Coronary artery (tissue), 2 donors: ENCODE measurements around the gene BIRC5.
A peak's percentile ranks its signal among the peaks of the same experiment; 100 is the strongest.

Experiments
- DNase-seq: peaks from one replicate; pipeline ENCODE4 v3.0.0-alpha.2; 2017; ENCODE audit warnings: low spot score
- H3K27ac ChIP-seq, 2 donors: fragments of 200-600 bp; sonication (generic); one replicate each; pipeline ENCODE4 v1.5.1; 2016 to 2019
- H3K4me3 ChIP-seq: fragments of 200-600 bp; sonication (generic); 2 replicates; pipeline ENCODE4 v1.5.1; 2016; ENCODE audit warnings: mild to moderate bottlenecking, moderate library complexity
- TF ChIP-seq, protein P1 (sequence below): fragments of 200-600 bp; sonication (generic); IDR thresholded peaks from one replicate; pipeline ENCODE4 v1.5.1; 2019; ENCODE audit warnings: antibody characterized with exemption

Gene BIRC5

DNA sequence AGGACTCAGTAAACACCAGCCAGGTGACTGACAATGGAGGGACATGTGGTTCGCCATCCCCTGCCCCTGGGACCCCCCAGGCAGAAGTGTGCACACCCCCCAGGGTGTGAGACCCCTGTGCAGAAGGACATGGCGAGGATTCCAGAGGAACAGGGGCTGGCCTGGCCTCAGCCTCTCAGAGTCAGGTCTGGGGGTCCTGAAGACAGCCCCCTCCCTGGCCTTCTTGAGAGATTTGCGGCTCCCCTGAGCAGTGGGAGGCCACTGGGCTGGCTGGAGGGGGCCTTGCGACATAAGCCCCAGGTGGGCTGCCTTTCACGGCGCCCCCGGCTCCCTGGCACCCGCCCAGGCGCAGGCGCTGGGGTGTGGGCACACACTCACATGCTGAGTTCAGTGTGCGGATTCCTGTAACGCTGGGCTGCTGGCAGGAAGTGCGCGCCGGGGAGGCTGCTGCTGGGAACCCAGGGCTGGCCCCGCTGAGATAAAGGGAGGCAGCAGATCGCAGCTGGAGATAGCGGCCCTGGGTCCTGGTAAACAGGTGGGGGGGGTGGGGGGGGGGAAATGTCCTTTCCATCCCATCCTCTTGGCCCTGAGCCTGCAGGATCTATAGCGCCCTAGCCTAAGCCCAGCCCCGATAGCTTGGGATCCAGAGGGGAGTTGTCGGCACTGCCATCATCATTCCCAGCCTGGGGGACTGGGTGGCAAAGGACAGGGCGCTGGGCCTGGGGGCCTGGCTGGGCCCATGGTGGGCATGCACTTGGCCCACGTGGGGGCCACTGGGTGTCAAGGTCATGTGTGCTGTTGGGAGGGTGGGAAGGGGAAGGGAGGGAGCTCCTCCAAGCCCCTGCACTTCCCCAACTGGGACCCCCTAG is 44.5 kb downstream of the BIRC5 start:
- peak overlapping the region in 1 of 2 donors; percentile 20 for H3K27ac ChIP-seq
- H3K4me3 ChIP-seq, result no peak overlapping the region
- DNase-seq, result no peak
- TF ChIP-seq, protein P1, sequence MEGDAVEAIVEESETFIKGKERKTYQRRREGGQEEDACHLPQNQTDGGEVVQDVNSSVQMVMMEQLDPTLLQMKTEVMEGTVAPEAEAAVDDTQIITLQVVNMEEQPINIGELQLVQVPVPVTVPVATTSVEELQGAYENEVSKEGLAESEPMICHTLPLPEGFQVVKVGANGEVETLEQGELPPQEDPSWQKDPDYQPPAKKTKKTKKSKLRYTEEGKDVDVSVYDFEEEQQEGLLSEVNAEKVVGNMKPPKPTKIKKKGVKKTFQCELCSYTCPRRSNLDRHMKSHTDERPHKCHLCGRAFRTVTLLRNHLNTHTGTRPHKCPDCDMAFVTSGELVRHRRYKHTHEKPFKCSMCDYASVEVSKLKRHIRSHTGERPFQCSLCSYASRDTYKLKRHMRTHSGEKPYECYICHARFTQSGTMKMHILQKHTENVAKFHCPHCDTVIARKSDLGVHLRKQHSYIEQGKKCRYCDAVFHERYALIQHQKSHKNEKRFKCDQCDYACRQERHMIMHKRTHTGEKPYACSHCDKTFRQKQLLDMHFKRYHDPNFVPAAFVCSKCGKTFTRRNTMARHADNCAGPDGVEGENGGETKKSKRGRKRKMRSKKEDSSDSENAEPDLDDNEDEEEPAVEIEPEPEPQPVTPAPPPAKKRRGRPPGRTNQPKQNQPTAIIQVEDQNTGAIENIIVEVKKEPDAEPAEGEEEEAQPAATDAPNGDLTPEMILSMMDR, result no peak

DNA sequence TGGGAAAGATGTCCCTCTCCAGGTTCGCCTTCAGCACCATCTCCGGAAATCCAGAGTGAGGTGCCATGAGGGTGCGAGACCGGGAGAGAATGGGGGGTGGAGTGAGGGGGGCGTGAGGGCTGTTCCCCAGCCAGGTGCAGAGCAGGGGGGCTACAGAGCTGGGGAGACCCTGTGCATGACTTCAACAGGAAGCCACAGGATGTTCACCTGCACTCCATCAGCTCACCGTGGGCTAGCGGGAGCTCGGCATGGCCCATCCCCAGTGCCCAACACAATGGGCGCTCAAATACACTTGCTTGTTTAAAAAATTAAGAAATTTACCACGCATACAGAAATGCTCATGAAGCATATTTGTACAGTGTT is 45.1 kb downstream of the BIRC5 start:
- no peak for DNase-seq
- Histone ChIP-seq H3K4me3 (no peak overlapping the region), H3K27ac (no peak overlapping the region)
- TF ChIP-seq, protein P1, result no peak

DNA sequence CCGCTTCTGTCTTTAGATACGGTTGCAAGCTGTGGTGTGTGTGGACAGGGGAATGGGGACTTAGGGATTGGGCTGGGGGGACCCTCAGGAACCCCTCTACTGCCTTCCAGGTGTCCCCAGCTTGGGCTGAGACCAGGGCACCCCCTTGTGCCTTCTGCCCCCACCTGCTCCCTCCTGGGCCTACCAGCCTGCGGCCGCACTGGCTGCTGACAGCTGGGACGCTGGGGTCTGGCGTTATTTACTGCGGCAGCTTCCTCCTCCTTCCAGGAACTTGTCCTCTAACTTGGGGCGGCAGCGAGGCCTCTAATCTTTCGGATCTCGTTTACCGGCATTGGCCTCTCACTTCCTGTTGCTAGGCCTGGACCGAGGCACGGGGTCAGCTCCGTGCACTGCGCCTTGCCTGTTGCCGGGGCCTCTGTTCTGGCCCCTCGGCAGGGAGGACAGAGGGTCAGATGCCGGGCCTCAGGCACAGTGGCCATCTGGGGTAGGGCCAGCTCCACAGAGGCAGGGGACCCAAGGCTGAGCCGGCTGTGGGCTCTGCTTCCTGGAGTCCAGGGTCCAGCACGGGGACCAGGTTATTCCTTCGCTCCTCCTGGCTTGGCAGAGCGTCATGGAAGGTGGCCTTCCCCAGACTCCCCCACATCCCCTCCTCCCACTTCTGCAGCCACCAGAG is 49.1 kb downstream of the BIRC5 start:
- TF ChIP-seq, protein P1, result no peak
- H3K4me3 ChIP-seq, result no peak overlapping the region
- peak overlapping the region in 1 of 2 donors; percentile 57 for H3K27ac ChIP-seq
- DNase-seq, result no peak

DNA sequence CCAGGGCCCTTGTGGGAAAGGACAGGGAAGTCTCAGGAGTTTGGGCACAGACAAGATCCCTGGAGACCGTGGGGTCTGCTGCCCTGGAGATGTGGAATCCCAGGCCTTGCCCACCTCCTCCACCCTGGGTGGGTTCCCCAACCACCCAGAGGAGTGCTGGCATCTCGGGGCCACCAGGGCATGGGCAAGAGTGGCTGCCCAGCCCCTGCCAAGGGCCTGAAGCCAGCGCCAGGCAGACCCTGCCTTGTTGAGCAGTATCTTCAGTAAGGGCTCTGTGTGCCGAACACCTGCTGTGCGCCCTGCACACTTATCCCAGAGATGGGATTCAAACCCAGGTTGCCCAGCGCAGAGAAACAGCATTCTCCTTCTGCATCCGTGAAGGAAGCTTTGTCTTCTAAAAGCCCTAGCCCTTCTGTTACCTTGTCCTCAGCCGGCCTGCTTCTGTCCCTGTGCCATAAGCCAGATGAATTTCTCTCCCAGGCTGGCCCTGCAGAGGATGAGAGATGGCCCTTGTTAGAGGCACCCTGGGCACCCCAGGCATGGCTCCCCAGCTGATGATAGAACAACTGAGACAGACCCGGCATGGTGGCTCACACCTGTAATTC is 49.8 kb downstream of the BIRC5 start:
- Histone ChIP-seq H3K27ac (peak overlapping the region in 1 of 2 donors; percentile 57), H3K4me3 (no peak overlapping the region)
- no peak for DNase-seq
- TF ChIP-seq, protein P1, result no peak

DNA sequence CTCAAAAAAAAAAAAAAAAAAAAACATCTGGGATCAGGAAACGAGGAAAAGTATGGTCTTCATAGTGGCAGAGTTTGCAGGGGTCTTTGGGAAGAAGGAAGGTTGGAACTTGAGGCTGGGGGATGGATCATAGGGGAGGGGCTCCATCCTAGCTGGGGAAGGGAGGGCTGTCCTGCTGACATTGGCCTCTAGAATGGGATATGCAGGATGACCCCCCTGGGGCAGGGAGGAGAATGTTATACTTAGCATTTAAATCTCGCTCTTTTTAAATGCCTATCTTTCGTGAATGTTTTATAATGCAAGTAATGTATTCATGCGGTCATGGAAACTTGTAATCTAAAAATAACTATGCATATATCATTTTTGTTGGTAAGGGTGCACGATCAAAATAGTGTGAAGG is 50.5 kb downstream of the BIRC5 start:
- DNase-seq, result no peak
- TF ChIP-seq, protein P1, result no peak
- Histone ChIP-seq H3K27ac (no peak overlapping the region), H3K4me3 (no peak overlapping the region)

DNA sequence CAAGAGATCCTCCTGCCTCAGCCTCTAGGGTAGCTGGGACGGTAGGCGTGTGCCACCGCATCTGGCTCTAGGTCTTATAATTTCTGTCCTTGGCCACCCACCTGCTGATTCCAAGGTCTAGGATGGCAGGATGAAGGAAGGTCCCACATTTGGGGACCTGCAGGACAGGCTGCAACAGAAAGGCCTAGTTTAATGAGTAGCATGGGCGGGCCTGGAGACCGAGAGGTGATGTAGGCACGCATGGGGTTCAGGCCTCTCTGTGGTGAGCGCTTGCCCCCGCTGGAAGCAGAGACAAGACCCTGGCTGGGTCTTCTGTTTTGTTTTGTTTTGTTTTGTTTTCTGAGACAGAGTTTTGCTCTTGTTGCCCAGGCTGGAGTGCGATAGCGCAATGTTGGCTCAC is 51.1 kb downstream of the BIRC5 start:
- no peak for DNase-seq
- Histone ChIP-seq H3K4me3 (no peak overlapping the region), H3K27ac (no peak overlapping the region)
- TF ChIP-seq, protein P1, result no peak
